AG09309 (cell line): Measurements from ENCODE around the gene HPCAL4.
A peak's percentile ranks its signal among the peaks of the same experiment; 100 is the strongest.

Experiments used
- DNase-seq: peaks from one replicate; pipeline ENCODE4 v3.0.0-alpha.2; 2010; ENCODE audit warnings: low read depth
- H3K4me3 ChIP-seq: 2 replicates; pipeline ENCODE4 v1.5.1; 2011; ENCODE audit warnings: mild to moderate bottlenecking, low read depth, low read length, moderate library complexity; ENCODE audit not compliant: control insufficient read depth
- TF ChIP-seq, protein P1 (sequence below): IDR thresholded peaks from 2 replicates; pipeline ENCODE4 v1.5.1; 2011; ENCODE audit warnings: mild to moderate bottlenecking, low read depth, low read length, inconsistent platforms; ENCODE audit not compliant: insufficient read depth, control insufficient read depth; ENCODE audit errors: missing control alignments

HPCAL4 gene

DNA sequence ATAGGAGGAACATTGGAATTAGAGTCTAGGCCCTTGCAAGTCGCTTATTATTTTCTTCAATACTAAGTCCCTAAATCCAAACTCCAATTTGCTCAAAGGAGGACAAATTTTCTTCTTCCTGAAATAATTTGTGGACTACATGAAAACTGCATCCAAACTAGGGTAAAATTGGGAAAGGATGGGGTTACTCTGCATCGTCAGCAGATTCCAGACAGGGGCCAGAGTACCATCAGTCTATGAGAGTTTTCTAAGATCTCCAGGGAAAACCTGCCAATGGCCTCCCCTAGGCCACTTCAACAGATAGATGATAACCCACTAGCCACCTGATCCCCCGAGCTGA, 52.3 kb downstream of the HPCAL4 start:
- no peak overlapping the region for H3K4me3 ChIP-seq
- DNase-seq = no peak
- TF ChIP-seq, protein P1, sequence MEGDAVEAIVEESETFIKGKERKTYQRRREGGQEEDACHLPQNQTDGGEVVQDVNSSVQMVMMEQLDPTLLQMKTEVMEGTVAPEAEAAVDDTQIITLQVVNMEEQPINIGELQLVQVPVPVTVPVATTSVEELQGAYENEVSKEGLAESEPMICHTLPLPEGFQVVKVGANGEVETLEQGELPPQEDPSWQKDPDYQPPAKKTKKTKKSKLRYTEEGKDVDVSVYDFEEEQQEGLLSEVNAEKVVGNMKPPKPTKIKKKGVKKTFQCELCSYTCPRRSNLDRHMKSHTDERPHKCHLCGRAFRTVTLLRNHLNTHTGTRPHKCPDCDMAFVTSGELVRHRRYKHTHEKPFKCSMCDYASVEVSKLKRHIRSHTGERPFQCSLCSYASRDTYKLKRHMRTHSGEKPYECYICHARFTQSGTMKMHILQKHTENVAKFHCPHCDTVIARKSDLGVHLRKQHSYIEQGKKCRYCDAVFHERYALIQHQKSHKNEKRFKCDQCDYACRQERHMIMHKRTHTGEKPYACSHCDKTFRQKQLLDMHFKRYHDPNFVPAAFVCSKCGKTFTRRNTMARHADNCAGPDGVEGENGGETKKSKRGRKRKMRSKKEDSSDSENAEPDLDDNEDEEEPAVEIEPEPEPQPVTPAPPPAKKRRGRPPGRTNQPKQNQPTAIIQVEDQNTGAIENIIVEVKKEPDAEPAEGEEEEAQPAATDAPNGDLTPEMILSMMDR = no peak

DNA sequence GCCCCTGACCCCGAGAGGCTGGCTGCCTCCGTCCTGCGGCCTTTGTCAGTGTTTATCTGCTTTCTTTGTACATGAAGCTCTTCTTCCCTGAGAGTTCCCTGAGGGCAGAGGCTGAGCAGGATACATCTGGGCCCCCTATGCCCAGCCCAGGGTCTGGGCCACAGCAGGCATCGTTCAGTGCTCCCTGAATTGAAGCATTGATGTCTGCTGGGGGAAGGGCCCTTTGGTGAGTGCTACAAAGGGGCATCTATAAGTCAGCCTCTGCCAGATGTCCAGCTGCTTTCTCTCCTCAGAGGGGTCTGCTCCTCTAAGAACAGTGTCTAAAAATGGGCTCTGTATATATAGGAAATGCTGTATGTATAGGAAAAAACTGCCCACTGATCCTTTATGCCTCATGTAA, 53.9 kb downstream of the HPCAL4 start:
- TF ChIP-seq, protein P1 = no peak
- H3K4me3 ChIP-seq = no peak overlapping the region
- DNase-seq = no peak

DNA sequence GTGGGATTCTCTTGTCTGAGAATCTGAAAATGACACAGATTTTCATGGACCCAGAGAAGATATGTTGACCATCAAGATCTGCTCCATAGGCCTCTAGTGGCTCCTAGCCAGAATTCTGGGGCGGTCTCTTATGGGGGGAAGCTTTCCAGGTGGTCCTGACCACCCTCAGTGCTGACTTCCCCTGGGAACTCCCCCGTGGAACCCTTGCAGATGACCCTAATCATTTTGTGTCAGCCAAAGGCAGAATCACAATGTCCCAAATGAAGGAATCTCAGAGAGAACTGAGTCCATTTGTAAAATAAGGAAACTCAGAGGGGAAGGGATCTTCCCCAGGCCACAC, 55.4 kb downstream of the HPCAL4 start:
- no peak overlapping the region for H3K4me3 ChIP-seq
- TF ChIP-seq, protein P1 = no peak
- no peak for DNase-seq

DNA sequence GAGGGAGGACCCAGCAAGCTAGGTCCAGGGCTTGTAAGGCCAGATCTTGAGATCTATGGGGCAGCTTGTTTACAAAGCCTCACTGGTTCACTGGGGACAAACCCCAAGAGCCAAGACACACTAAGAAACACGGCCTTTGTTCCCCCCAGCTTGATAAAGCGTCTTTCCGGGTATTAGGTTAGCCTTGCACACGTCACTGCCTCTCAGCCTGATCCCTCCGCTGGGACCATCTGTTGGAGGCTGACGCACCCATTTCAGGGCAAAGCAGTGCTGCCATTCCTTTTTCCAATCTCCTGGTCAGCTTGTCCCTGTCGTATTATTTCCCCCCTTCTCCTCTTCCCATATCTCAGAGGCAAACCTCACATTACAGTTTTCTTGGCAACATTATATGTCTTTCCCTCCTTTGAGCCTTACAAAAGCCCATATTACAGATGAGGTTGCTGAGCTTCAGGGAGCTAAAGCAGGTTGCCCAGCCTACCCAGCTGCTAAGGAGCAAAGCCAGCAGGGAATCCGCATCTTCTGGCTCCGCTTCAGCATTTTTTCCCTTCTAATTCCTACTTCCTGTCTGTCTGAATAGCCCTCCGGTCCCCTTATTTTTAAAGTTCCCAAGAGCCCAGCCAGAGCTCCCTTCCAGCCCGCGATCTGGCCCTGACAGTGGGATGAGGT, 55.9 kb downstream of the HPCAL4 start:
- DNase-seq = no peak
- no peak overlapping the region for H3K4me3 ChIP-seq

DNA sequence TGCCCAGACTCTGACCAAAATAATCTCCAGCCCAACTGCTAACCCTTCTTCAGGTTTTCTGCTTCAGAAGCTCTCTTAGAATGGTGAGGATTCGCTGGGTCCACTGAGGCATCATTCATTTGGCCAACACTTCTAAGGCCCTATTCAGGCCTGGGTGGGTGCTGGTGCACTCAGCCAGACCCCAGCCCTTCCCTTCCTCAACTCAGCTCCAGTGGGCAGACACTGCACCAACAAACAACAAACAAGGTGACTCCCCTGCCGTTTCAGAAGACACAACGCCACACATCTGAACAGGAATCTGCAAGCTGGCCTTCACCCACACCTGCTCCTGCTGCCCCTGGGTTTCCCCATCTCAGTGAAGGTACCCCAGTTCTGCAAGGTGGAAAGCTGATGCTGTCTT, 57.8 kb downstream of the HPCAL4 start:
- TF ChIP-seq, protein P1 = no peak
- H3K4me3 ChIP-seq = no peak overlapping the region; the same call in none of the 2 replicates
- no peak for DNase-seq

More for the DNA sequence above, 55.9 kb downstream of the HPCAL4 start:
- TF ChIP-seq, protein P1 = no peak

DNA sequence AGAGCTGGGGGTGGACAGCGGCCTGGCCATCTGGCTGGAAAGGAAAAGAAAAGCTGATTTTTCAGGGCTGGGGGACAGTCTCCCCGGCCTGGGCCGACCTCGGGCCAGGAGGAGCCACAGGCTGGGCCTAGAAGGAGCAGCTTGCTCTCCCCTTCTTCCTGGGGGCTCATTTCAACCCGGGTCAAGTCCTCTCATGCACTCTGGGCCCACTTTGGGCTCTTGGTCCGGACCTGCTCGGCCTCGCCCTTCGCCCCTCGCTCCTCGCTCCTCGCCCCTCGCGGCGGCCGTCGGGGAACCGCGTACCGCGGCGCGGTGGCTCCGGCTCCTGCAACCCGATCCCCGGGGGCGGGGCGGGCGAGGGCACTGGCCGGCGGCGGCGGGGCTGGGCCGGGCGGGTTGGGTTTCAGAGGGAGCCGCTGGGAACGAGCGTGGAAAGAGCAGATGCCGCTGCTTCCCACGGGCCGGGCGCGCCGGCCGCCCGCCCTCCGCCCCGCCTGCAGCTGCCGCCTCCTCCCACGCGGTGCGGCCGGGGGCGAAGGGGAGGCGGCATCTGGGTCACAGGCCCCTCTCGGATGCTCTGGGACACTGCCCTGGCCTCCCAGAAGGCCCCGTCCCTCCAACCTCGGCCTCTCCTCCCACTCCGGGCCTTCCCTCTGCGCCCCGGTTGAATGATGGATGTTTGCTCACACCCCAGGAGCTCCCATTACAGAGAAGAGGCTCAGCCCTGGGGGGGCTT, 58.4 kb downstream of the HPCAL4 start:
- peak overlapping the region; percentile 22 for H3K4me3 ChIP-seq
- TF ChIP-seq, protein P1 = no peak
- no peak for DNase-seq
